Nephron (organoid): ENCODE results near the gene KIAA1210.

Experiments used
- H3K27ac Mint-ChIP-seq, 3 experiments: 2 replicates each; pipeline ENCODE4 v1.8.0; 2020; ENCODE audit warnings: mixed read lengths in 3 of 3, mild to moderate bottlenecking in 2 of 3, moderate library complexity in 1 of 3
- H3K27me3 Mint-ChIP-seq: 2 replicates; pipeline ENCODE4 v1.8.0; 2021; ENCODE audit warnings: low read depth, mild to moderate bottlenecking, moderate library complexity, mixed read lengths
- H3K36me3 Mint-ChIP-seq: 2 replicates; pipeline ENCODE4 v1.8.0; 2020; ENCODE audit warnings: low read depth, mixed read lengths
- H3K4me1 Mint-ChIP-seq: 2 replicates; pipeline ENCODE4 v1.8.0; 2020; ENCODE audit warnings: mixed read lengths
- H3K4me3 Mint-ChIP-seq, 3 experiments: 2 replicates each; pipeline ENCODE4 v1.8.0; 2020; ENCODE audit warnings: mild to moderate bottlenecking in 3 of 3, mixed read lengths in 3 of 3, moderate library complexity in 2 of 3
- H3K9me3 Mint-ChIP-seq: 2 replicates; pipeline ENCODE4 v1.8.0; 2020; ENCODE audit warnings: mixed read lengths
- CTCF ChIP-seq, 3 experiments: fragments of 200-600 bp; sonication (generic); IDR thresholded peaks; one replicate each; pipeline ENCODE4 v1.5.0; 2021; ENCODE audit warnings: antibody characterized with exemption in 3 of 3; ENCODE audit not compliant: unreplicated experiment in 3 of 3

KIAA1210 gene

GRCh38 chrX:119073911-119074310 lies 53.7 kb downstream of the KIAA1210 start:
- TF ChIP-seq CTCF (IDR thresholded peaks at IDR 0.05; ENCODE audit: unreplicated experiment in 3 of 3) = no peak
- H3K4me3 Mint-ChIP-seq = no peak overlapping the region
- H3K27ac Mint-ChIP-seq = no peak overlapping the region
- H3K4me1 Mint-ChIP-seq = no peaks in the 10 kb centered on the region
- H3K9me3 Mint-ChIP-seq = peaks cover 28% of the 10 kb centered on the region
- peaks cover 3% of the 10 kb centered on the region for H3K27me3 Mint-ChIP-seq
- no peaks in the 10 kb centered on the region for H3K36me3 Mint-ChIP-seq

- no peak for TF ChIP-seq CTCF (IDR thresholded peaks at IDR 0.05; ENCODE audit: unreplicated experiment in 3 of 3)
- H3K27me3 Mint-ChIP-seq = peaks cover 3% of the 10 kb centered on the region
- peaks cover 24% of the 10 kb centered on the region for H3K9me3 Mint-ChIP-seq
- no peaks in the 10 kb centered on the region for H3K4me1 Mint-ChIP-seq
- H3K27ac Mint-ChIP-seq = no peak overlapping the region
- H3K36me3 Mint-ChIP-seq = no peaks in the 10 kb centered on the region
- no peak overlapping the region for H3K4me3 Mint-ChIP-seq
These were observed 54.3 kb downstream of the KIAA1210 start for GRCh38 chrX:119073200-119073905.

- H3K4me3 Mint-ChIP-seq = no peak within 1 kb of the TSS
- H3K9me3 Mint-ChIP-seq = peaks cover 20% of the 10 kb centered on the region
- no peak for TF ChIP-seq CTCF (IDR thresholded peaks at IDR 0.05; ENCODE audit: unreplicated experiment in 3 of 3)
- peaks cover 3% of the 10 kb centered on the region for H3K27me3 Mint-ChIP-seq
- H3K4me1 Mint-ChIP-seq = no peaks in the 10 kb centered on the region
- H3K36me3 Mint-ChIP-seq = no peaks in the 10 kb centered on the region
- no peak within 1 kb of the TSS for H3K27ac Mint-ChIP-seq
These were observed 54.9 kb downstream of the KIAA1210 start, which contains the start of gene CT47C1 for GRCh38 chrX:119072744-119073143. CT47C1 (plus strand) TSS chrX:119072993; CDS start chrX:119073226, 233 bp downstream.

GRCh38 chrX:119071381-119071780 lies 56.2 kb downstream of the KIAA1210 start:
- Mint-ChIP-seq H3K36me3 (no peaks in the 10 kb centered on the region), H3K27ac (no peak overlapping the region), H3K9me3 (peaks cover 16% of the 10 kb centered on the region), H3K27me3 (peaks cover 3% of the 10 kb centered on the region), H3K4me3 (no peak overlapping the region), H3K4me1 (no peaks in the 10 kb centered on the region)
- TF ChIP-seq CTCF (IDR thresholded peaks at IDR 0.05; ENCODE audit: unreplicated experiment in 3 of 3) = no peak

- Mint-ChIP-seq H3K27me3 (peaks cover 3% of the 10 kb centered on the region), H3K4me3 (no peak overlapping the region), H3K27ac (no peak overlapping the region), H3K9me3 (peaks cover 16% of the 10 kb centered on the region), H3K36me3 (no peaks in the 10 kb centered on the region), H3K4me1 (no peaks in the 10 kb centered on the region)
- no peak for TF ChIP-seq CTCF (IDR thresholded peaks at IDR 0.05; ENCODE audit: unreplicated experiment in 3 of 3)
These were observed 57.9 kb downstream of the KIAA1210 start for GRCh38 chrX:119069762-119070161.

- H3K4me3 Mint-ChIP-seq = no peak overlapping the region
- H3K36me3 Mint-ChIP-seq = no peaks in the 10 kb centered on the region
- no peak for TF ChIP-seq CTCF (IDR thresholded peaks at IDR 0.05; ENCODE audit: unreplicated experiment in 3 of 3)
- H3K27ac Mint-ChIP-seq = no peak overlapping the region
- H3K9me3 Mint-ChIP-seq = peaks cover 11% of the 10 kb centered on the region
- peaks cover 3% of the 10 kb centered on the region for H3K27me3 Mint-ChIP-seq
- no peaks in the 10 kb centered on the region for H3K4me1 Mint-ChIP-seq
These were observed 58.5 kb downstream of the KIAA1210 start for GRCh38 chrX:119069128-119069527.
